Amniotic epithelial cell (primary cell): ENCODE measurements around the gene RACGAP1.

Experiments
- DNase-seq: peaks from one replicate; pipeline ENCODE4 v3.0.0-alpha.2; 2010; ENCODE audit warnings: low read depth

Gene RACGAP1

DNA sequence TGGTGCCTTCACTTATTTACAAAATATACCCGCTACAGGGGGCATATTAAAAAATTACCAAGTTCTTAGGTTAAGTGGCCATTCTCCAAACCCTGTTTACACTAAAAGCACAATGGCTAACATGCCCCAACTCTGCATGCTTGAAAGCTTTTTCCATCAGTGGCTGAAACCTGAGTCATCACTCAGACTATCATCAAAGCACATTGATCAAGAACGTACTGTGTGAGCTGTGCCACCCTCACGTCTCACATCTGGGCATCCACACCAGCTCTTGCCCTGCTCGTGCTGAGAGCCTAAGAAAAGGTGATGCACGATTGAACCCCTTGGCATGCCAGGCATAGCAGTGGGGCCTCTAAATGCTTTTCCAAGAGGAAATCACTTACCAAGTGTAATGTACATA is 39.3 kb downstream of the RACGAP1 start:
- no peak for DNase-seq

DNA sequence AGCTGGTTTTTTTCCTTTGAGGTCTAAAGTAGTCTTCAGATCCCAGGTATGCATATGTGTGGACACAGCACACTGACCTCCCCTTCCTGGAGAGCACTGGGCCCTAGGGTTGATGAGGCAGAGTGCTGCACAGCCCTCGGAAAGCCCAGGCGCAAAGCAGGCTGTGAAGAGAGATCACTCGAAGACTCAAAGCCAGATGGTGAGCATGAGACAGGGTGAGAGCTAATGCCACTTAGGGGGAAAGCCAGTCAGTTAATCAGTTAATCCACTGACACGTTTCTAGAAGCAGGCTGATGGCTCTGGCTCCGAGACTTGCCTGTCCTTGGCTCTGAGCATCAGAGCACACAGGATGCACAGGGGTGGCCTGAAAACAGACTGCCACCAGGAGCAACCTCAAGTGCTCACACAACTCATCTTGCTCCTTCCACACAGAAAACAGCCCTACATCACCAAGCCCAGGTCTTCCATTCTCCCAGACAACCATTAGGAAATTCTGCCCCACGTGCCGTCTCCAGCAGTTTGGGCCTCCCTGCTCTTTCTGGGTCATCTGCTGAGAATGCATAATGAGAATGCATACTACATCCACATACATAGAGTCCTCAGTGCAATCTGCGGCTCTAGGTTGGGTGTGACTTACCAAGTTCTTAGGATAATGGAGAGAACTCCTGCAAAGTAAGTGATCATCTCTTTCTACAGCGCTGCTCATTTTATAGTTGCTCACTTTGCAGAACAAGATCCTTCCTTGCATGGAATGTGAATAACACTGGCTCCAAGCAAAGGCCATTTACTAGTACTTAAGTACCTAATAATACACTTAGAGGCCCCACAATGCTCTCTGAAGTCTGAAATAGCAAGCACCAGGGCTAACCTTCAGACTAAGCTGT is 40.6 kb downstream of the RACGAP1 start:
- DNase-seq, result peak; percentile 36

DNA sequence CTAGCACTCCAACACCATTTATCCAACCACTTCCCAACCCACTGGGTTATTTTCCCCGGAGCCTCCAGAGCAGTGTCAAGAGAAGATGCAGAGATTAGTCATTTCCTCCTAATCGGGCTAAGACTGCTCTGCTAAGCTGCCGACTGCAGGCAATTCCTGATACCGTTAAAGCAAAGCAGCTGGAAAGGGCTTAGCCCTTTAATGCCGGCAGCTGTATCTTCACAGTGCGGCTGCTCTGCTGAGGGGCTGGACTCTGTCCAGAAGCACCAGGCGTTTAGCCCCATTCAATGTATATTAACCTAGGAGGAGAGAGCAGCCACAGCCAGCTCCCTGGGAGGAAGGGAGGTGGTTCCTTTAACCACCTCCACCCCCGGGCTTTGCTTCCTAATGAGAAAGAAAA is 41.4 kb downstream of the RACGAP1 start:
- peak; percentile 89 for DNase-seq

GRCh38 chr12:49982246-49983087 is 42.8 kb downstream of the RACGAP1 start:
- DNase-seq, result peak; percentile 47

DNA sequence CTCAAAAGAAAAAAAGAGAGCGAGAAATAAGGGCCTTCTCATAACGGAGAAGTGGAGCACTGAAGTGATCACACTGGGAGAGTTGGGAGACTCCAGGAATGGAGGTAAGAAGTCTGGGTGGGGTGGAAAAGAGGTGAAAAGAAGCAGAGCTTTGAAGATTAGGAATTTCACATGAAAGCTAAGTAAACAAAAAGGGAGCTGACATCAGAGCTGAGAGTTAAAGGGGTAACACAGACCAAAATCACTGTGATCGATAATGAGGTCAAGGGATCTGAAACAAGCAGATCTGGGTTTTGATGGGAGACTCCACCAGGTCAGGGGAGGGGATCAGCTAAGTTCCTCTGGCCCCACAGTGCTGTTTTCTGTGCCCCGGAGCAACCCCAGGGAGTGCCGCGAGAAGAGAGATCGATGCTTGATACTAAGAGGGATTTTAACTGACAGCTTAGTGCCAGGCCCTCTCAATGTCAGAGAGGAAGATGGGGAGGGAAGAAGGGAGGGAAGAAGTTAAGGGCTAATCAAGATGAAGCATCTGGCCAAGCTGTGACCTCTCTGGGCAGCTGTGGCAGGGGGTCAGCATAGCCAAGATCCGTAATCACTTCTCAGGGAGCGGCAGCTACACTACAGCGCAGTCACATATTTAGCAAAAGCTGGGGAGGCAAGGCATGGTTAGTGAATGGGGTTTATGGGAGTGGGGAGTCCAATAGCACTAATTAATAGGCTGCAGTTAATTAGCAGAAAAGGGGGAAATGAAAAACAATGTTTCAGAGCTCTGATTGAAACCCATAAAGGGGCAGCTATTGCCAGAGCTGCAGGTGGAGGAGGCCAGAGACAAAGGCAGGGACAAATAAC is 44.6 kb downstream of the RACGAP1 start:
- no peak for DNase-seq

DNA sequence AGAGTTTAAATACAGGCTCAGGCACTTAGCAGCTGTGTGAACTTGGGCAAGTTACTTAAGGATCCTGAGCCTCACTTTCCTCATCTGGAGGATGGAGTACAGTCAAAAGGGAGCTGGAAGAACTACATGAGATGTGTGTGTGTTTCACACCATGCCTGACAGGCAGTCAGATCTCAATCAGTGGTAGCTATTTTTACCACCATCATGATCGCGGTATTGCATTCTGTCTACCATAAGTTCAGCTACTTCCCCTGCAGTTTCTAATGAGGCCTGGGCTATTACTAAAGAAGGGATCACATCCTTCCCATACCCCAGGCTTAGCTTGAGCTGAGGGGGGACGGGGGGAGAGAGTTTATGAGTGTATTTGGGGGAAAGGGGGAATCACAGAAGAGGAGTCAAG is 45.5 kb downstream of the RACGAP1 start:
- no peak for DNase-seq

GRCh38 chr12:49979016-49979586 is 46.2 kb downstream of the RACGAP1 start:
- DNase-seq, result no peak

DNA sequence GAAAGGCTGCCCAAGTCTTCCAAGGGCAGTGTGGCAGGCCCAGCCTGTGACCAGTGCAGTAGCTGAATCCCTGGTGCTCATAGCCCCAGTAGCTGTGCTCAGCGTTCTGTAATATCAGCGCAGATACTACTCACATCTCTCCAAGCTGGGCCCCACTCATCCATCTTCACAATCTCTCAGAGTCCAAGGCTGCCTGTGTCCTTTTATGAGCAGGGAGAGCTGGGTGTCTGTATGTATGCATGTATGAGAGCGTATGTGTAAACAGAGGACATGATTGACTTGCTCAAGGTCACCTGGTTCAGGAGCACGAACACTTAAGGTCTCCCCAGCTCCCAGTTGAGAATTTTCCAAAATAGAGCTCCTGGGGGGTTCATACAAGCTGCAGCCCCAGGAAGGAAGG is 47.2 kb downstream of the RACGAP1 start:
- DNase-seq, result no peak

DNA sequence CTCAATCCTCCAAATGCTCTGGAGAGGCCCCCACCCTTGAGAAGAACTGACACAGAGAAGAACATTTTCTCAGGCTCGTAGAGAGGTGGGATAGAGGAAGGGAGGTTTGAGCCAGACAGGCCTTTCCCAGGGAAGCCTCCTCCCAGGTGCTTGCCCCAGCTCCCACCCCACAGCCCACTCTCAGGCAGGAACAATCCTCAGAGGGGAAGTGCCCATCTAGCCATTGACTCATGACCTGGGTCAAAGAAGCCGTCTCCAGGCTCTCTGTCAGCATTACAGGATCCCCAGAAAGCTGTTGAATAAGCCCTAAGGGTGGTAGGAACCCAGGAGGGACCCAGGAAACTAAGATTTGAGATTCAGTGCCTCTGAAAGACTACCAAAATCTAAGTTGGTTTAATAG is 48.7 kb downstream of the RACGAP1 start:
- no peak for DNase-seq

DNA sequence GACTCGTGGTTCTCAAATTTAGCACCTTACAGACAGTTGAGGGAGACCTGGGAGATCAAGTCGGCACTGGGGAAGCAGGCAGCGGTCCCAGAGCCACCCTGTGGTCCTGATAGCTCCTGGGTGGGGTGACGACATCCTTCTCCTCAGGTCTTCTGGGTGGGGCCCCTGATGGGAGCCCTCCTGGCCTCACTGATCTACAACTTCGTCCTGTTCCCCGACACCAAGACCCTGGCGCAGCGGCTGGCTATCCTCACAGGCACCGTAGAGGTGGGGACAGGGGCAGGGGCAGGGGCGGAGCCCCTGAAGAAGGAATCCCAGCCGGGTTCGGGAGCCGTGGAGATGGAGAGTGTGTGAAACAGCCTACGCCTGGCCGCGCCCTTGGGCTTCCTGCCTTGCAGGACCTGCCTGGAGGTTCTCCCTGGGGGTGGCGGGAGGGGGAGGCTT is 50.0 kb downstream of the RACGAP1 start:
- no peak for DNase-seq

DNA sequence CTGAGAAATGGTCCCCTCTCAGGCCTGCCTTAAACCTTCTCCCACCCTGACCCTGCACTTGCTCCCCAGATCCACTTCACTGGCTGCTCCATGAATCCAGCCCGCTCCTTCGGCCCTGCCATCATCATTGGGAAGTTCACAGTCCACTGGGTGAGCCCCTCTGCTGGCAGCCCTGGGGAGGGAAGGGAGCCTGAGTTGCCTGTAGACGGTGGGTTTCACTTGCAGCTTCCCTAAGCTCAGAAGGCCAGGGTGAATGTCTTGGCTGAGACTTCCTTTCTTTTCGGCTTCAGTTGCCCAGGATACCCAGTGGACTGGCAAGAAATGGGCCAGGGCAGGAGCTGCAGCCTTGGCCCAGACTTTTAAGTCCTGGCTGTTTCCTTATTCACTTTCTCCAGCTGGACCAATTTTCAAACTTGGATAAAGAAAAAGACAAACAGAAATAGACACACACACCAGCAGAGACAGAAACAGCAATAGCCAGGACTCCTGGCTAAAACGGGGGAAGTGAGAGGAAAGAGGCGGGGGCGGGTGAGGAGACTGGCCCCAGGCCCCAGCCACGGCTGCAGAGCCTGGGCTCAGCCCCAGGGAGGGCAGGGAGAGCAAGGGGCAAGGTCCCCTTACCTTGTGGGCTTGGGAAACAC is 50.5 kb downstream of the RACGAP1 start:
- DNase-seq, result no peak

DNA sequence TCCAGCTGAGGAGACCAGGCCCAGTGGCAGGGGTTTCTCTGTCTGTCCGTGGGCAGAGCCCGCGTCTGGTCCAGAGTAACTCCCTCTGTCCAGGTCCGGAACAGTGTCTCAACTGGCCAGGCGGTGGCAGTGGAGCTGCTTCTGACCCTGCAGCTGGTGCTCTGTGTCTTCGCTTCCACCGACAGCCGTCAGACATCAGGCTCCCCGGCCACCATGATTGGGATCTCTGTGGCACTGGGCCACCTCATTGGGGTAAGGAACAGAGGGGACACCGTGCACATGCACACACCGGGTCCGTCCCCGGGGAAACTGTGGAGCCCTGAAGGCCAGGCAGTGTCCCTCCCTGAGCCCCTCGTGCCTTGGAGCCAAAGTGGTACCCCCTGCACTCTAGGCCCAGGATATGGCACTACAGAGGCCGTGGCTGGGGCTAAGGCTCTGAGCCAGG is 51.0 kb downstream of the RACGAP1 start:
- peak; percentile 64 for DNase-seq

GRCh38 chr12:49973361-49973830 is 51.9 kb downstream of the RACGAP1 start:
- no peak for DNase-seq

DNA sequence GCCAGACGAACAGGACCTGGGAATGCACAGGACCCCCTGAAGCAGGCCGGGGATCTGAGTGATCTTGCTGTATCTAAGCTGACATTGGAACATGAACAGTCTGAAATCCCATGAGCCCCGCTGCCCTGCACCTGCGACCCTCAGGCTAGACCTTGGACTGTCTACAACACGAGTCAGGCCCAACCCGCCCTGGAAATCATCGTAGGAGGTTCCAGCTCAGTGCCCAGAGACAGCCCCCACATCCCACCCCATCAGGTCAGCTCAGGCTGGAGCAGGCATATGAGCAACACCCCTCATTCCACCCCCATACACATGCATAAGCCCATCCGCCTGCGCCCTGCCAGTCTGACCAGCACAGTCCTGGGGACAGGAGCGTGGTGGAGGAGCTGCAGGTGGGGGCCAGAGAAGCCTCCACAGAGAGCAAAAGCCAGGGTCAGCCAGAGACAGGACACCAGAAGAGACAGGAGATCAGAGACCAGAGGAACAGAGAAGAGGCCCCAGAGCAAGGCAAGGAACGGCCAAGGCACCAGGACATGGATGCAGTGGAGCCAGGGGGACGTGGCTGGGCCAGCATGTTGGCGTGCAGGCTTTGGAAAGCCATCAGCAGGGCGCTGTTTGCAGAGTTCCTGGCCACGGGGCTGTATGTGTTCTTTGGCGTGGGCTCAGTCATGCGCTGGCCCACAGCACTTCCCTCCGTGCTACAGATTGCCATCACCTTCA is 52.5 kb downstream of the RACGAP1 start, which contains the start of gene AQP6:
Gene AQP6, plus strand, starts transcription at position 307 of the 720 bp plus-strand sequence. Its CDS starts 227 bp downstream, at position 534.
- no peak for DNase-seq

DNA sequence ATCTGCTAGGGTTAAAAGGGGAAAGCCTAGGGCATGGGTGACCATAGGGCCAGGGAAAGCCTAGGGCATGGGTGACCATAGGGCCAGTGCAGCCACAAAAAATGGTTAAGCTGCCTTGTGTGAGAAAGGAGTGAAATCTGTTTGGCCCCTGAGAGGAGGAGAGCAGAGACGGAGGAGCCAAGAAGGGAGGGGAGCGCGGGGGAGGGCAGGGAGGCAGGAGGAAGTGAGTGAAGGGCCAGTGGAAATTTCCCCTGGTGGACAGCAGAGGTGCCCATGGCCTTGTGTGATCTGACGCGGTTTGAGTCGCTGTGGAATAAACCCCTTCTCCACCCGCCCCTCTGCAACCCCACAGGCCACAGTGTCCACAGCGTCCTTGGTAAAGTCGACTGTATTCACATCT is 53.2 kb downstream of the RACGAP1 start:
- DNase-seq, result no peak

GRCh38 chr12:49971141-49971540 is 54.2 kb downstream of the RACGAP1 start:
- DNase-seq, result no peak

DNA sequence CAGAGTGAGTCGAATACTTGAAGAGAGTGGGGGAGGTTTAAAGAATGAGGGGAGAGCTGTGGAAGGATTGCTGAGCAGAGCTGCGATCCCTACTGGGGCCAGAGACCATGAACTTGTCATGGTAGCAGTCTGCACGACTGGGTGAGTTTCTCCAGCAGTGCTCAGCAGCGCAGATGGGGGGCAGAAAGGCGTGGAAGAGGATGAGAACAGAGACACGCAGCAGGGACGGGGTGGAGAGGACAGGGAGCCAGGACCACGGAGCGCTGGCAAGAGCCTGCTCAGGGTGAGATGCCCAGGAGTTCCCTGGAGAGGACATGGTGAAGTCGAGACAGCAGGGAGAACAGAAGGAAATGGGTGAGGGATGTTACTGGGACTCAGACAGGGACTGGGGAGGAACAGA is 54.6 kb downstream of the RACGAP1 start:
- DNase-seq, result no peak

DNA sequence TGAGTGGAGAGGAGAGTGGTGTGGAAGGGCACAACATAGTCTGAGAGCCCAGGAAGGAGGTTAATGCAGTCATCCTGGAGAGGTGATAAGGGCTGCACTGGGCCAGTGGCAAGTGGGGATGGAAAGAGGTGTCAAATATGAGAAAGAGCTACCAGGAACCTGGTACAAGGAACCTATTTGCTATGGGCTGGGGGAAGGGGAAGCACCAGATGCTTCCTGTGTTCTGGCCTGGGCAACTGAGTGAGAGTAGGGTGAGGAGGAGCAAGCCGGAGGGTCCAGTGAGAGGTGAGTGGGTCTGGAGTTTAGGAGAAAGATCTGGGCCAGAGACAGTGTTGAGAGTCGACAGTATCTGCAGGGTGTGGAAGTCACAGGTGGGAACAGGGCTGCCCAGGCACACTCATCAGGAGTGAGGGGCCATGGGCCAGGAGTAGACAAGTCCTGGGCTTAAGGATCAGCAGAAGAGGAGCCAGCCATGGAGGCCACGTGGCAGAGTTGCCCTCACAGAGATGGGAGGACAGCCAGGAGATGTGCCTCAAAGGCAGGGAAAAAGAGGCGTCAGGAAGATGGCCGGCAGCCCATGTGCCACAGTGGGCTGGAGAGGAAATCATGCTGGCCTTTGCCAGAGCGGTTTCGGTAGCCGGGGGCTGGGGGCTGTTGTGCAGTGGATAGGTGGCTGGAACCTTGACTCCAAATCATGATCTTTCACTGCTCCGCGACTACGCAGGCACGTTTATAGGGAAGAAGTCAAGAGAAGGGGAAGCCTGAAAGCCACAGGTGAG is 55.5 kb downstream of the RACGAP1 start:
- DNase-seq, result no peak

- DNase-seq, result no peak
Measured at GRCh38 chr12:49969027-49969426, 56.3 kb downstream of the RACGAP1 start.
